Ramos (cell line): Measurements from ENCODE around the gene PUSL1.

Source experiments
- in situ Hi-C: fragments of 300-500 bp; cut with MboI; formaldehyde crosslinking; loops from one replicate; pipeline ENCODE4 v1.14.3; 2022; ENCODE audit warnings: low sequenced_read_pairs; ENCODE audit not compliant: unreplicated experiment

Gene PUSL1

DNA sequence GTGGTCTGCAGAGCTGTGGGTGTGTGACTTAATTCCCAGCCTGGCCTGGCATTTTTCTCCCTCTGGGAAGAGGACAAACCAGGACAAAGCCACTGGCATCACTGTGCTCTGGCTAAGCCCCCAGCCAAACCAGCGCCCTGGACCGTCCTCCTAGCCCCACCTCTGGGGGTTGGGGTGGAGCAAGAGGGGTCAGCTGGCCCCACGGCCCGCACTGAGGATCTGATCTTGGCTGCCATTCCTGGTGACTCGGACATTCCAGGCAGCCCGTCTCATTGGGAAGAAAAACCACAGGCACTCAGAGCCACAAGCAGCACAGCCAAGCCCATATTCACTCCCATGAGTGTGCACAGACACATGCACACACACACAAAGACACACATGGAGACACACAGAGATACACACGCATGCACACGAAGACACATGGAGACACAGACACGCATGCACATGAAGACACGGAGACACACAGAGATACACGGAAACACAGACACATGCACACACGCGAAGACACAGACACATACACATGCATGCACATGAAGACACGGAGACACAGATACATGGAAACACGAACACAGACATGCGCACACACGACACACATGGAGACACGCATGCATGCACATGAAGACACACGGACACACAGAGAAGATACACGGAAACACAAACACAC is 52.2 kb downstream of the PUSL1 start:
- in situ Hi-C loops, result no loop called here
